Activated CD8-positive, alpha-beta memory T cell treated with anti-CD3 and anti-CD28 coated beads, Interleukin-2, amount 10 ng/mL, durations not matched to agents 7 days and 5 days (primary cell): Measurements from ENCODE around the gene BBS5. TPM values are rescaled to one million over a fixed set of nuclear protein-coding genes. Genes with fewer than 3 reads are reported as not detected.
"Not testable (repeated sequence)": the region's sequence is repeated elsewhere in the genome, so short reads cannot be mapped to it uniquely, and the experiment has no call there.

Source experiments
- ATAC-seq: fragments of 150-1000 bp; cut with Tn5 transposase; one replicate; pipeline ENCODE4 v1.10.0; 2021; ENCODE audit warnings: moderate library complexity
- CTCF ChIA-PET: fragments of 350-600 bp; sonication (Branson Sonifier 250); formaldehyde crosslinking; loops from one replicate; lab custom pipeline; 2021; ENCODE audit warnings: antibody characterized with exemption; lab: Charles Lee
- DNase-seq: peaks from one replicate; pipeline ENCODE4 v3.0.0-alpha.2; 2020
- H3K27ac Mint-ChIP-seq: one replicate; pipeline ENCODE4 v1.8.0; 2021; ENCODE audit warnings: mild to moderate bottlenecking, mixed read lengths
- H3K27me3 Mint-ChIP-seq: one replicate; pipeline ENCODE4 v1.8.0; 2021; ENCODE audit warnings: mixed read lengths
- H3K36me3 Mint-ChIP-seq: one replicate; pipeline ENCODE4 v1.8.0; 2021; ENCODE audit warnings: mild to moderate bottlenecking, mixed read lengths
- H3K4me1 Mint-ChIP-seq: one replicate; pipeline ENCODE4 v1.8.0; 2021; ENCODE audit warnings: mixed read lengths
- H3K4me3 Mint-ChIP-seq: one replicate; pipeline ENCODE4 v1.8.0; 2021; ENCODE audit warnings: mild to moderate bottlenecking, moderate library complexity, mixed read lengths
- H3K9me3 Mint-ChIP-seq: one replicate; pipeline ENCODE4 v1.8.0; 2022; ENCODE audit warnings: low read depth, mixed read lengths
- total RNA-seq, 2 experiments: library from RNA; stranded (reverse); gene quantifications; one replicate each; pipeline ENCODE4 v1.2.3, GENCODE V29; 2021

The BBS5 gene
- total RNA-seq: 1 to 10 TPM; 1.3 to 1.9 TPM

GRCh38 chr2:169479257-169480078 is at the start of gene BBS5:
Gene BBS5 (plus strand): TSS chr2:169479494. CDS start chr2:169479554, 60 bp downstream.
- Mint-ChIP-seq H3K9me3 (no peaks in the 10 kb centered on the region), H3K4me3 (peak within 1 kb of the TSS; percentile 91), H3K4me1 (peaks cover 15% of the 10 kb centered on the region), H3K36me3 (no peaks in the 10 kb centered on the region), H3K27me3 (no peaks in the 10 kb centered on the region), H3K27ac (peak within 1 kb of the TSS; percentile 54)
- peak; percentile 98 for ATAC-seq
- CTCF ChIA-PET: interaction anchor here (0.7 to 1.7 kb wide), 15 partner anchors 8 to 348 kb away, joined by 3 to 10 read pairs (median 3); partner anchors contain the start of genes CFAP210, METTL5, PHOSPHO2 and SSB
- peak; percentile 88 for DNase-seq

GRCh38 chr2:169431772-169432171 is 47.5 kb upstream of the BBS5 start:
- H3K9me3 Mint-ChIP-seq, H3K4me1 Mint-ChIP-seq, DNase-seq, H3K36me3 Mint-ChIP-seq, ATAC-seq, H3K4me3 Mint-ChIP-seq, H3K27ac Mint-ChIP-seq, CTCF ChIA-PET: not testable (repeated sequence)
- H3K27me3 Mint-ChIP-seq: peaks cover 34% of the 10 kb centered on the region

- peaks cover 40% of the 10 kb centered on the region for H3K27me3 Mint-ChIP-seq
- CTCF ChIA-PET, ATAC-seq, DNase-seq, H3K4me3 Mint-ChIP-seq, H3K36me3 Mint-ChIP-seq, H3K9me3 Mint-ChIP-seq, H3K4me1 Mint-ChIP-seq, H3K27ac Mint-ChIP-seq: not testable (repeated sequence)
These were observed 45.1 kb upstream of the BBS5 start for GRCh38 chr2:169434236-169434635.

- H3K36me3 Mint-ChIP-seq: no peaks in the 10 kb centered on the region
- no peak overlapping the region for H3K4me3 Mint-ChIP-seq
- peaks cover 2% of the 10 kb centered on the region for H3K9me3 Mint-ChIP-seq
- CTCF ChIA-PET: no interaction called here
- ATAC-seq (no peak), DNase-seq (no peak)
- H3K4me1 Mint-ChIP-seq: peaks cover 6% of the 10 kb centered on the region
- peaks cover 69% of the 10 kb centered on the region for H3K27me3 Mint-ChIP-seq
- H3K27ac Mint-ChIP-seq: no peak overlapping the region
These were observed 40.7 kb upstream of the BBS5 start for GRCh38 chr2:169438466-169439072.

GRCh38 chr2:169439900-169440299 is 39.4 kb upstream of the BBS5 start:
- Mint-ChIP-seq H3K27ac (no peak overlapping the region), H3K4me3 (no peak overlapping the region), H3K9me3 (no peaks in the 10 kb centered on the region), H3K27me3 (peaks cover 76% of the 10 kb centered on the region), H3K4me1 (peaks cover 6% of the 10 kb centered on the region), H3K36me3 (no peaks in the 10 kb centered on the region)
- DNase-seq: no peak
- CTCF ChIA-PET: no interaction called here
- no peak for ATAC-seq

- ATAC-seq: no peak
- Mint-ChIP-seq H3K36me3 (no peaks in the 10 kb centered on the region), H3K9me3 (no peaks in the 10 kb centered on the region), H3K27me3 (peaks cover 37% of the 10 kb centered on the region), H3K27ac (no peak overlapping the region), H3K4me3 (no peak overlapping the region), H3K4me1 (no peaks in the 10 kb centered on the region)
- no peak for DNase-seq
- CTCF ChIA-PET: interaction anchor here (0.6 kb wide), 1 partner anchor 359 kb away, joined by 3 read pairs; no protein-coding TSS in a partner anchor
These were observed 32.8 kb upstream of the BBS5 start for GRCh38 chr2:169446452-169446851.

GRCh38 chr2:169448316-169448715 is 31.0 kb upstream of the BBS5 start:
- H3K36me3 Mint-ChIP-seq: no peaks in the 10 kb centered on the region
- H3K4me1 Mint-ChIP-seq: no peaks in the 10 kb centered on the region
- CTCF ChIA-PET: no interaction called here
- H3K27ac Mint-ChIP-seq: no peak overlapping the region
- H3K4me3 Mint-ChIP-seq: no peak overlapping the region
- H3K27me3 Mint-ChIP-seq: peaks cover 22% of the 10 kb centered on the region
- no peaks in the 10 kb centered on the region for H3K9me3 Mint-ChIP-seq
- no peak for DNase-seq
- no peak for ATAC-seq

GRCh38 chr2:169448865-169449264 is 30.4 kb upstream of the BBS5 start:
- no peak for ATAC-seq
- CTCF ChIA-PET: no interaction called here
- no peaks in the 10 kb centered on the region for H3K4me1 Mint-ChIP-seq
- no peak overlapping the region for H3K27ac Mint-ChIP-seq
- no peak overlapping the region for H3K4me3 Mint-ChIP-seq
- DNase-seq: no peak
- no peaks in the 10 kb centered on the region for H3K9me3 Mint-ChIP-seq
- H3K36me3 Mint-ChIP-seq: no peaks in the 10 kb centered on the region
- H3K27me3 Mint-ChIP-seq: peaks cover 18% of the 10 kb centered on the region

GRCh38 chr2:169452080-169452479 is 27.2 kb upstream of the BBS5 start:
- Mint-ChIP-seq H3K4me3 (no peak overlapping the region), H3K27me3 (peaks cover 14% of the 10 kb centered on the region), H3K9me3 (no peaks in the 10 kb centered on the region), H3K4me1 (no peaks in the 10 kb centered on the region), H3K27ac (no peak overlapping the region), H3K36me3 (no peaks in the 10 kb centered on the region)
- CTCF ChIA-PET: interaction anchor here (0.8 to 1.9 kb wide), 8 partner anchors 9 to 482 kb away, joined by 3 to 4 read pairs (median 4); no protein-coding TSS in a partner anchor
- no peak for DNase-seq
- no peak for ATAC-seq

GRCh38 chr2:169453044-169453443 is 26.2 kb upstream of the BBS5 start:
- not testable (repeated sequence) for ATAC-seq, H3K36me3 Mint-ChIP-seq, H3K4me3 Mint-ChIP-seq, H3K4me1 Mint-ChIP-seq, DNase-seq, H3K27ac Mint-ChIP-seq, H3K9me3 Mint-ChIP-seq
- CTCF ChIA-PET: interaction anchor here (0.8 to 1.9 kb wide), 5 partner anchors 8 to 481 kb away, joined by 3 to 4 read pairs (median 4); no protein-coding TSS in a partner anchor
- H3K27me3 Mint-ChIP-seq: peaks cover 12% of the 10 kb centered on the region

GRCh38 chr2:169461143-169461542 is 18.2 kb upstream of the BBS5 start:
- Mint-ChIP-seq H3K9me3 (no peaks in the 10 kb centered on the region), H3K4me1 (no peaks in the 10 kb centered on the region), H3K27me3 (peaks cover 10% of the 10 kb centered on the region), H3K36me3 (no peaks in the 10 kb centered on the region), H3K27ac (no peak overlapping the region), H3K4me3 (no peak overlapping the region)
- ATAC-seq (no peak), DNase-seq (no peak)
- CTCF ChIA-PET: interaction anchor here (1.0 to 1.4 kb wide), 4 partner anchors 9 to 352 kb away, joined by 3 read pairs; no protein-coding TSS in a partner anchor

- H3K27ac Mint-ChIP-seq: no peak overlapping the region
- CTCF ChIA-PET: interaction anchor here (1.3 kb wide), 1 partner anchor 11 kb away, joined by 4 read pairs; no protein-coding TSS in a partner anchor
- ATAC-seq (peak; percentile 34), DNase-seq (no peak)
- H3K4me3 Mint-ChIP-seq: no peak overlapping the region
- no peaks in the 10 kb centered on the region for H3K4me1 Mint-ChIP-seq
- peaks cover 2% of the 10 kb centered on the region for H3K27me3 Mint-ChIP-seq
- no peaks in the 10 kb centered on the region for H3K9me3 Mint-ChIP-seq
- no peaks in the 10 kb centered on the region for H3K36me3 Mint-ChIP-seq
These were observed 16.2 kb upstream of the BBS5 start for GRCh38 chr2:169462896-169463695.

GRCh38 chr2:169464466-169464865 is 14.8 kb upstream of the BBS5 start:
- Mint-ChIP-seq H3K4me1 (no peaks in the 10 kb centered on the region), H3K9me3 (no peaks in the 10 kb centered on the region), H3K27me3 (peaks cover 2% of the 10 kb centered on the region), H3K4me3 (no peak overlapping the region), H3K36me3 (no peaks in the 10 kb centered on the region), H3K27ac (no peak overlapping the region)
- no peak for DNase-seq
- peak; percentile 40 for ATAC-seq
- CTCF ChIA-PET: interaction anchor here (0.6 to 1.1 kb wide), 3 partner anchors 15 to 98 kb away, joined by 3 to 4 read pairs (median 4); partner anchors contain the start of gene BBS5
